HL-60 (cell line): ENCODE results near the gene WRAP73.
A peak's percentile ranks its signal among the peaks of the same experiment; 100 is the strongest.

Experiments used
- DNase-seq, 2 experiments: peaks; one replicate each; pipeline ENCODE4 v3.0.0-alpha.2; 2010 to 2020; ENCODE audit warnings: low read depth in 1 of 2, low spot score in 1 of 2
- H3K27ac ChIP-seq: fragments of 250-450 bp; sonication (Bioruptor Pico); replicated peaks from 2 replicates; pipeline ENCODE4 v1.5.1; 2020; ENCODE audit warnings: mild to moderate bottlenecking, moderate library complexity
- H3K27me3 ChIP-seq: fragments of 250-450 bp; sonication (Bioruptor Pico); 2 replicates; pipeline ENCODE4 v1.5.1; 2021; ENCODE audit warnings: mild to moderate bottlenecking, moderate library complexity; ENCODE audit not compliant: insufficient read depth, poor library complexity, severe bottlenecking
- H3K4me3 ChIP-seq: replicated peaks from 2 replicates; pipeline ENCODE4 v1.5.1; 2011; ENCODE audit warnings: mild to moderate bottlenecking, control low read depth, low read length; ENCODE audit not compliant: insufficient read depth
- GABPA ChIP-seq: IDR thresholded peaks from 2 replicates; pipeline ENCODE4 v1.6.1; 2012; ENCODE audit warnings: low read depth
- POLR2AphosphoS5 ChIP-seq: IDR thresholded peaks from 2 replicates; pipeline ENCODE4 v1.6.1; 2012; ENCODE audit warnings: low read depth
- SPI1 ChIP-seq: IDR thresholded peaks from 2 replicates; pipeline ENCODE4 v1.6.1; 2012; ENCODE audit warnings: low read depth, mild to moderate bottlenecking, borderline replicate concordance
- TF ChIP-seq, protein P1 (sequence below): IDR thresholded peaks from one replicate; pipeline ENCODE4 v1.5.1; 2011; ENCODE audit warnings: low read length, control low read depth, inconsistent platforms; ENCODE audit not compliant: insufficient read depth
- TF ChIP-seq, protein P2 (sequence below): IDR thresholded peaks from 2 replicates; pipeline ENCODE4 v1.6.1; 2012; ENCODE audit warnings: low read depth; ENCODE audit not compliant: insufficient replicate concordance

WRAP73 gene

GRCh38 chr1:3678361-3679097 is 28.6 kb upstream of the WRAP73 start:
- Histone ChIP-seq H3K4me3 (no peak overlapping the region), H3K27me3 (no peaks in the 10 kb centered on the region), H3K27ac (peak overlapping the region; percentile 92)
- TF ChIP-seq, protein P1, sequence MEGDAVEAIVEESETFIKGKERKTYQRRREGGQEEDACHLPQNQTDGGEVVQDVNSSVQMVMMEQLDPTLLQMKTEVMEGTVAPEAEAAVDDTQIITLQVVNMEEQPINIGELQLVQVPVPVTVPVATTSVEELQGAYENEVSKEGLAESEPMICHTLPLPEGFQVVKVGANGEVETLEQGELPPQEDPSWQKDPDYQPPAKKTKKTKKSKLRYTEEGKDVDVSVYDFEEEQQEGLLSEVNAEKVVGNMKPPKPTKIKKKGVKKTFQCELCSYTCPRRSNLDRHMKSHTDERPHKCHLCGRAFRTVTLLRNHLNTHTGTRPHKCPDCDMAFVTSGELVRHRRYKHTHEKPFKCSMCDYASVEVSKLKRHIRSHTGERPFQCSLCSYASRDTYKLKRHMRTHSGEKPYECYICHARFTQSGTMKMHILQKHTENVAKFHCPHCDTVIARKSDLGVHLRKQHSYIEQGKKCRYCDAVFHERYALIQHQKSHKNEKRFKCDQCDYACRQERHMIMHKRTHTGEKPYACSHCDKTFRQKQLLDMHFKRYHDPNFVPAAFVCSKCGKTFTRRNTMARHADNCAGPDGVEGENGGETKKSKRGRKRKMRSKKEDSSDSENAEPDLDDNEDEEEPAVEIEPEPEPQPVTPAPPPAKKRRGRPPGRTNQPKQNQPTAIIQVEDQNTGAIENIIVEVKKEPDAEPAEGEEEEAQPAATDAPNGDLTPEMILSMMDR = no peak
- TF ChIP-seq GABPA = peak; percentile 32; the same call in 1 of the 2 replicates
- TF ChIP-seq POLR2AphosphoS5 = no peak
- DNase-seq = peak; percentile 69 to 77

DNA sequence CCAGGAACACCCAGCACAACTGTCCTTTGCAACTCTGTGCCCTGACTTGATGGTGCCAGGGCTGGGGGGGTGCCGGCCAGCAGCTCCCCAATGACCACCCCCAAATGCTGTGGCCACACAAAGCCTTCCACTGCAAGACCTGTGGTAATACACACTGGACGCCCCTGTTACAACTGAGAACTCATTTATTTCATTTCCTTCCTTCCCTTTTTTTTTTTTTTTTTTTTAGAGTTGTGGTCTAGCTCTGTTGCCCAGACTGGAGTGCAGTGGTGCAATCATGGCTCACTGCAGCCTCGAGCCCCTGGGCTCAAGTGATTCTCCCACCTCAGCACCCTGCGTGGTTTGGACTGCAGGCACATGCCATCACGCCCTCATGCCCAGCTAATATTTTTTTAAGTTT is 27.6 kb upstream of the WRAP73 start:
- peak overlapping the region; percentile 92 for H3K27ac ChIP-seq

DNA sequence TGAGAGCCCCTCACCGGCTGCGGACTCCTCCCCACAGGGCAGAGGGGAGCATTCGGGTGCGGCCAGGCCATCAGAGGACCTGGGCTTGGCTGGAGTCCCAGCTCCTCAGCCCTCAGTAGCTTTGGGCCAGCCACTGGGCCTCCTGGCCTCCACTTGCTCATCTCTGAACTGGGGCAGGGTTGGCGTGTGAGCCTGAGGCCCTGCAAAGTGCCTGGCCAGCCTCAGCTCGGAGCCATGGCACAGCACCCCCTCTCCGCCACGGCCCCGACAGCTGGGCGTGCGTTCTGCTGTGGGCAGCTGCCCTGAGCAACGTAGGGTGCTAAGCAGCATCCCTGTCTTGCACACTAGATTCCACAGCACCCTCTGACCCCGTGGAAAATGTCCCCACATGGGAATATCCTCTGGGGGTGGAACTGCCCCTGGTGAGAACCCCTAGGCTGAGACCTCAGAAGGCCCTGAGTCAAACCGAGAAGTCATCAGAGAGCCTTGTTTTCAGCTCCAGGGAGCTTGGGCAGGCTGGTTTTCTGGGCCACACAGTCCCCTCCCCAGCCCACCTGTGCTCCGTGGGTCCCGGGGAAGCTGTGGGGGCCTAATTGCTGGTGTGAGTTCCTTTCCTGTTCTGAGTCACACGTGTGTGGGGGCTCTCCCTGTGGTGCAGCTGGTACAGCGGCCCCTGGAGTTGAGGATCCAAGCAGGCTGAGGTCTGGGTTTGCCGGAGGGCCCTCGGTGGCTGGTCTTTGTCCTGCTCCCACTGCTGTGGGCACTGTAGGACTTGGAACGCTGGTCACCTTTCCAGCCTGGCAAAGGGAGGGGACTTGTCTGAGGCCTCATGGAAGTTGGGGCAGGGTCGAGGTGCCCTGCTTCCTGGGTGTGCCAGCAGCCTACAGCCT is 26.9 kb upstream of the WRAP73 start:
- peak overlapping the region; percentile 92 for H3K27ac ChIP-seq
- DNase-seq = peak; percentile 41 to 64

More for the DNA sequence above, 27.6 kb upstream of the WRAP73 start:
- no peaks in the 10 kb centered on the region for H3K27me3 ChIP-seq
- H3K4me3 ChIP-seq = no peak overlapping the region
- TF ChIP-seq GABPA (no peak), SPI1 (peak; percentile 50; the same call in 1 of the 2 replicates), POLR2AphosphoS5 (peak; percentile 50)
- TF ChIP-seq, protein P2, sequence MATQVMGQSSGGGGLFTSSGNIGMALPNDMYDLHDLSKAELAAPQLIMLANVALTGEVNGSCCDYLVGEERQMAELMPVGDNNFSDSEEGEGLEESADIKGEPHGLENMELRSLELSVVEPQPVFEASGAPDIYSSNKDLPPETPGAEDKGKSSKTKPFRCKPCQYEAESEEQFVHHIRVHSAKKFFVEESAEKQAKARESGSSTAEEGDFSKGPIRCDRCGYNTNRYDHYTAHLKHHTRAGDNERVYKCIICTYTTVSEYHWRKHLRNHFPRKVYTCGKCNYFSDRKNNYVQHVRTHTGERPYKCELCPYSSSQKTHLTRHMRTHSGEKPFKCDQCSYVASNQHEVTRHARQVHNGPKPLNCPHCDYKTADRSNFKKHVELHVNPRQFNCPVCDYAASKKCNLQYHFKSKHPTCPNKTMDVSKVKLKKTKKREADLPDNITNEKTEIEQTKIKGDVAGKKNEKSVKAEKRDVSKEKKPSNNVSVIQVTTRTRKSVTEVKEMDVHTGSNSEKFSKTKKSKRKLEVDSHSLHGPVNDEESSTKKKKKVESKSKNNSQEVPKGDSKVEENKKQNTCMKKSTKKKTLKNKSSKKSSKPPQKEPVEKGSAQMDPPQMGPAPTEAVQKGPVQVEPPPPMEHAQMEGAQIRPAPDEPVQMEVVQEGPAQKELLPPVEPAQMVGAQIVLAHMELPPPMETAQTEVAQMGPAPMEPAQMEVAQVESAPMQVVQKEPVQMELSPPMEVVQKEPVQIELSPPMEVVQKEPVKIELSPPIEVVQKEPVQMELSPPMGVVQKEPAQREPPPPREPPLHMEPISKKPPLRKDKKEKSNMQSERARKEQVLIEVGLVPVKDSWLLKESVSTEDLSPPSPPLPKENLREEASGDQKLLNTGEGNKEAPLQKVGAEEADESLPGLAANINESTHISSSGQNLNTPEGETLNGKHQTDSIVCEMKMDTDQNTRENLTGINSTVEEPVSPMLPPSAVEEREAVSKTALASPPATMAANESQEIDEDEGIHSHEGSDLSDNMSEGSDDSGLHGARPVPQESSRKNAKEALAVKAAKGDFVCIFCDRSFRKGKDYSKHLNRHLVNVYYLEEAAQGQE = peak; percentile 76
- TF ChIP-seq, protein P1 = no peak
- DNase-seq = peak; percentile 72 to 87

More for the DNA sequence above, 26.9 kb upstream of the WRAP73 start:
- no peak overlapping the region for H3K4me3 ChIP-seq
- no peaks in the 10 kb centered on the region for H3K27me3 ChIP-seq
- TF ChIP-seq POLR2AphosphoS5 (no peak), SPI1 (no peak), GABPA (no peak)
- TF ChIP-seq, protein P2 = no peak
- TF ChIP-seq, protein P1 = peak; percentile 8
